GM12873 (cell line): ENCODE results near the gene LMX1A.

Source experiments
- CTCF ChIP-seq: IDR thresholded peaks from 2 replicates; pipeline ENCODE4 v1.5.1; 2012; ENCODE audit warnings: low read depth, mild to moderate bottlenecking, moderate library complexity, low read length, control low read depth; ENCODE audit not compliant: insufficient read depth; ENCODE audit errors: missing control alignments

The LMX1A gene

DNA sequence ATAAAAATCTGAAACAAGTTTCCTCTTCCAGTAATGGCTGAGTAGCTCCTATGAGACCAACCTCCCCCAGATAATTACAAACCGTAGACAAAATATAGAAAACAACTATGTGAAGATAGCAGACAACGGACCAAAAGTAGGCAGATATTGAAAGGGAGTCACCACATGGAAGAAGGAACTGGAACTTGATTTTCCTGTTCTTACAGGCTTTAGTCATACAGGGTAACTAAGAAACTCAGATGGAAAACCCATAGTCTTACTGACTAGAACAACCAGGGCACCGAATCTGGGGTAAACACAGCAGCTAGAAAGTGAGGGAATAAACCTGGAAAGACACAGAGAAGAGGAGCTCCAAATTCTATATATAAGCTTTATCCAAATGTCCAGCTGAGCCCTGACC, 26.0 kb downstream of the LMX1A start:
- TF ChIP-seq CTCF, result no peak

- no peak for TF ChIP-seq CTCF
Measured at GRCh38 chr1:165329104-165329503, 27.4 kb downstream of the LMX1A start.

GRCh38 chr1:165328136-165328535, 28.4 kb downstream of the LMX1A start:
- TF ChIP-seq CTCF, result no peak

DNA sequence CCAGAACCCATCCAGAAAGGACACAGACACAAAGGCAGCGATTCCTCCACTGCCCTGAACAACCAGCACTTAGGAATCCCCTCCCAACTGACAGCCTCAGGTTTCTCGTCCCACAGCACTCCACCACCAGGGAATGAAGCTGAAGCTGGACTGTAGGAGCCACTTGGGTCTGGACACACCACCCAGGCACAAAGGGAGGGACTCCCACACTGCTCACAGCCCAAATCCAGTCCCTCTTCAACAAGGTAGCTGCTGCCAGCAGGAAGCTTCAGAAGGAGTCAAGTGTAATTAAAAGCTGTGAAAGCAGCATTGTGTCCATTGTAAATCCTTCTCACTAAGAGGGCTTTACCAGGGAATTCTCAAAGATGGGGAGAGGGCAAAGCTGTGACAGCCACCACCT, 29.0 kb downstream of the LMX1A start:
- no peak for TF ChIP-seq CTCF

DNA sequence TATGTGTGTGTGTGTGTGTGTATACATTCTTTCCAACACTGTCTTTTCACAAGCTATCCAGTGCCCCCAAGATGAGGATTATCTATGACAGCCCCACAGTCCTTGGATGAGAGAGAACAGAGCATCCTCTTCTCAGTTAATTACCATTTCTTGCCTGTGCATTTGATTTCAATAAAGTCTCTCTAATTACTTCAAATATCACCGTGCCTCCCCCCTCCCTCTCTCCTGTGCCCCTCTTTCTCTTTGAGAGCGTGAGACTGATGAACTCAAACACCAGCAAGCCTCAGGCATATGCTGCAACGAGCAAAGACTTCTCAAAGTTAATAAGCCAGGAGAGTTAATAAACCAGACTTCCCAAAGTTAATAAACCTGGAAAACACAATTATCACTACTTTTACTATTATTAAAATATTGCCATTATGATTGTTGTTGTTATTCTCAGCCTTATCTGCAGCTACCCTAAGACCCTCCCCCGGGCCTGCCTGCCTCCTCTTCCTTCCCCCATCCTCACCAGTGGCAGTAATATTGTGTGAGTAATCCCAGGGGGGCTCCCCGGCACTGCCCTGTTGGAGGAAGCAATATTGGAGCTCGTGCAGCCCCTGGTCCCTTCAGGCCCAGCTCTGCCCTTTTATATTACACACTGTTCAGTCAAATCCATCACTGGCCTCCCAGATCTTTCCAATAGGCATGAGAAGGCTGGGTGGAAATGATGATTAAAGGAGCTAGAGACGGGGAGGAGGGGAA, 30.9 kb downstream of the LMX1A start:
- no peak for TF ChIP-seq CTCF

DNA sequence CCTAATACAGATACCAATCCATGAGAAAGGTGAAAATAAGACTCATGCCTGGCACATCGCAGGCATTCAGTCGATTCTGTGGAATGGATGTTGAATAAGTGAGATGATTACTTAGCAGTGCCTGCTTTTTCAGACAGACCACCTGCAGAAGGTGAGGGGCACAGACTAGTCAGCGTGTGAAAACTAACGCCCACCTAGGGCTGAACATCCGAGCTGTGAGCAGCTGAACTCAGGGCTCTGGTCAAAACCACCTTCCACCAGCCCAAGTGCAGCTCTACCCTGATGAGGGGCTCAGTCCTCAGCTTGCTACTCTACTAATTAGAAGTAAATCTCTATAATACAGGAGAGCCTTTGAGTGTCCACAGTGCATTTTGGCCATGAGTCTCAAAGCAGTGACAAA, 32.5 kb downstream of the LMX1A start:
- no peak for TF ChIP-seq CTCF

GRCh38 chr1:165317612-165318011, 38.9 kb downstream of the LMX1A start:
- TF ChIP-seq CTCF, result no peak
